Muscle layer of colon (tissue), 2 donors: ENCODE measurements around the gene MINAR1.

ENCODE experiments used
- H3K27ac ChIP-seq: one replicate; pipeline ENCODE4 v1.7.0; 2013; ENCODE audit warnings: low read depth, mild to moderate bottlenecking, low read length, moderate library complexity
- H3K27me3 ChIP-seq, 2 donors: one replicate each; pipeline ENCODE4 v1.7.0; 2013; ENCODE audit warnings: low read length in 2 of 2, mild to moderate bottlenecking in 2 of 2; ENCODE audit not compliant: insufficient read depth in 2 of 2, control insufficient read depth in 1 of 2
- H3K36me3 ChIP-seq: one replicate; pipeline ENCODE4 v1.7.0; 2013; ENCODE audit warnings: mild to moderate bottlenecking, low read length; ENCODE audit not compliant: insufficient read depth
- H3K4me1 ChIP-seq: one replicate; pipeline ENCODE4 v1.7.0; 2013; ENCODE audit warnings: mild to moderate bottlenecking, low read length; ENCODE audit not compliant: insufficient read depth
- H3K4me3 ChIP-seq, 2 donors: one replicate each; pipeline ENCODE4 v1.7.0; 2013; ENCODE audit warnings: low read length in 2 of 2, low read depth in 1 of 2, mild to moderate bottlenecking in 1 of 2, moderate library complexity in 1 of 2
- H3K9ac ChIP-seq: one replicate; pipeline ENCODE4 v1.7.0; 2013; ENCODE audit warnings: low read length
- H3K9me3 ChIP-seq: one replicate; pipeline ENCODE4 v1.7.0; 2013; ENCODE audit warnings: mild to moderate bottlenecking, low read length
- donor health status: abdominal sarcoma.
- donor health status: Adenocarcinoma of cecum.

Gene MINAR1

DNA sequence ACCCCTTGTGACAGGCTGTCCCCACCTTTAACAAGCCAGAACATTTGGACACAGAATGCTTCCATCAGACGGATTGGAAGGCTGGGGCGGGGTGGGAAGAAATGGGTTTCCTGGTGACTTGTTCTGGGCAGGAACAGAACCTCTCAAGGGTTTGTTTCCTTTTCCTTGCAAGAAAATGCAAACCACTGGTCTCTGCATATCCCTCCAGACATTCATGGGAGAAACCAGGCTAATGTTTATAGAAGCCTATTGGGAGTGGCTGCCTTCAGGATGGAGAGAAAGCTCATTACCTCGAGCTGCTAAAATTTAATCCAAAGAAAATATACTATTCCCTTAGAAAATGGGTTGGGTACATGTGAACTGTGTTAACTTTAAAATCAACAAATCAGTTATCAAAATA, 21.9 kb downstream of the MINAR1 start:
- Histone ChIP-seq H3K9ac (no peak overlapping the region), H3K4me1 (no peaks in the 10 kb centered on the region), H3K36me3 (no peaks in the 10 kb centered on the region)

DNA sequence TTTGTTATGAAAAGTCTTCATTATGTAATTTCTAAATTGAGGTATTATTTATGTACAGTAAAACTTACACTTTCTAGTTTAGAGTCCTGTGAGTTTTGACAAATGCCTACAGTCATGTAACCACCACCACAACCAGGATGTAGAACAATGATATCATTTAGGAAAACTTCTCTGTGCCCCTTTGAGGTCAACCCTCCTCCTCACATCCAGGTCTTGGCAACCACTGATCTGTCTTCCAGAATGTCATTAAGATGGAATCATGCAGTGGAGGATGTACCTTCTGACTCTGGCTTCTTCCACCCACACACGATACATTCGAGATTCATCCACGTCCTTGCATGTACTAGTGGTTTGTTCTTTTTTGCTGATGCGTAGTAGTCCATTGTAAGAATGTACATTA, 23.2 kb downstream of the MINAR1 start:
- no peaks in the 10 kb centered on the region for H3K9me3 ChIP-seq
- H3K9ac ChIP-seq = no peak overlapping the region
- H3K4me3 ChIP-seq = no peak overlapping the region
- no peaks in the 10 kb centered on the region for H3K27me3 ChIP-seq
- no peak overlapping the region for H3K27ac ChIP-seq
- no peaks in the 10 kb centered on the region for H3K36me3 ChIP-seq
- H3K4me1 ChIP-seq = no peaks in the 10 kb centered on the region

More for the DNA sequence above, 21.9 kb downstream of the MINAR1 start:
- Histone ChIP-seq H3K27ac (no peak overlapping the region), H3K27me3 (peaks cover 5% of the 10 kb centered on the region in 2 donors), H3K4me3 (no peak overlapping the region), H3K9me3 (no peaks in the 10 kb centered on the region)

DNA sequence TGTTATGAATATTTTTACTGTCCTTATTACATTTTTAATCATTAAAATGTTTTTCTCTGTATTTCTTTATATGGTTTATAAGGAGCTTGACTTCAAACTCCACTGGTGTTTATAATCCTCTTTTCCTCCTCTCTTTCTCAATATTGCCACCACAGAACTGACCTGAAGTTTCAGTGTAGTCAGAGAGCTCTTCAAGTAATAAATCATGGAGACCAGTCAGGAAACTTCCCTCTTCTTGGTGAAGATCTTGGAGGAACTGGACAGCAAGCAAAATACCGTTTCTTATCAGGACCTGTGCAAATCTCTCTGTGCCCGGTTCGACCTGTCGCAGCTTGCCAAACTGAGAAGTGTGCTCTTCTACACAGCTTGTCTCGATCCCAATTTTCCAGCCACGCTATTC, 23.8 kb downstream of the MINAR1 start:
- no peak overlapping the region for H3K4me3 ChIP-seq
- no peaks in the 10 kb centered on the region for H3K36me3 ChIP-seq
- no peaks in the 10 kb centered on the region for H3K4me1 ChIP-seq
- no peak overlapping the region for H3K9ac ChIP-seq
- H3K27ac ChIP-seq = no peak overlapping the region
- H3K9me3 ChIP-seq = no peaks in the 10 kb centered on the region
- no peaks in the 10 kb centered on the region for H3K27me3 ChIP-seq

DNA sequence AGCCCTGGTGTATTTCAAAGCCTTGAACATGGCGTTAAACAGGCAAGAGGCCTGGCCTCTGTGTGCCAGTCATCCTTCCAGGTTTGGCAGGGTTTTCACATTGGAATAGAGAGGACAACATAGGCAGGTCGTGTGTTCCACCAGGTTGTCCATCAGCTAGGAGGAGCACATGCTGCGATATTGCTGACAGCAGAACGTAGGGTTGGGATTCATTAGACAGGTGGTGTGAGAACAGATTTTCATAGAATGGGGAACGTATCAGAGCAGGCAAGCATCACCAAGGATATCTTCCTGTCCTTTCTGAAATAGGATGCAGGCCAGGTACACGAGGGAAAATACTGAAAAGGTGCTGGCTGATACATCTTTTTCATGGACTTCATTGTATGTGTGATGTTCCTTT, 26.4 kb downstream of the MINAR1 start:
- no peaks in the 10 kb centered on the region for H3K27me3 ChIP-seq
- no peak overlapping the region for H3K4me3 ChIP-seq
- no peaks in the 10 kb centered on the region for H3K9me3 ChIP-seq
- H3K4me1 ChIP-seq = no peaks in the 10 kb centered on the region
- no peak overlapping the region for H3K27ac ChIP-seq
- no peak overlapping the region for H3K9ac ChIP-seq
- H3K36me3 ChIP-seq = no peaks in the 10 kb centered on the region

DNA sequence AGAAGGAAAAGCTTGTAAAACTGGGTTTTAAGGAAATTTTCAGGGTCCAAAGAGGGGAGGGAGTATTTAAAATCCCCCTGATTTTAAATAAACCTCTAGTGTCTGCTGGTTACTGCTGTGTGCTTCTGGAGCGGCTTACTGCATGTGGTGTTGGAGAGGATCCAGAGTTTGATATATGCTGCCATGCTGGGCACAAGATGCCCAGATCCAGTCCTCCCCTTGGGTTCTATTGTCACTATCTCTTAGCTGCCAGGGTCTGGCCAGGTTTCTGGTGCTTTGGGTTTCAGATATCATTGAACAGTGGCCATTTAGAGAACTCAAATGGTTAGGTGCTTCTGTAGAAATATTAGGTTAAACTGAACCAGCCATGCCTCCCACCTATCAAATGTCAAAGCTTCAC, 27.5 kb downstream of the MINAR1 start:
- Histone ChIP-seq H3K4me1 (no peaks in the 10 kb centered on the region), H3K9me3 (no peaks in the 10 kb centered on the region), H3K9ac (no peak overlapping the region), H3K4me3 (no peak overlapping the region), H3K27me3 (no peaks in the 10 kb centered on the region), H3K36me3 (no peaks in the 10 kb centered on the region), H3K27ac (no peak overlapping the region)

DNA sequence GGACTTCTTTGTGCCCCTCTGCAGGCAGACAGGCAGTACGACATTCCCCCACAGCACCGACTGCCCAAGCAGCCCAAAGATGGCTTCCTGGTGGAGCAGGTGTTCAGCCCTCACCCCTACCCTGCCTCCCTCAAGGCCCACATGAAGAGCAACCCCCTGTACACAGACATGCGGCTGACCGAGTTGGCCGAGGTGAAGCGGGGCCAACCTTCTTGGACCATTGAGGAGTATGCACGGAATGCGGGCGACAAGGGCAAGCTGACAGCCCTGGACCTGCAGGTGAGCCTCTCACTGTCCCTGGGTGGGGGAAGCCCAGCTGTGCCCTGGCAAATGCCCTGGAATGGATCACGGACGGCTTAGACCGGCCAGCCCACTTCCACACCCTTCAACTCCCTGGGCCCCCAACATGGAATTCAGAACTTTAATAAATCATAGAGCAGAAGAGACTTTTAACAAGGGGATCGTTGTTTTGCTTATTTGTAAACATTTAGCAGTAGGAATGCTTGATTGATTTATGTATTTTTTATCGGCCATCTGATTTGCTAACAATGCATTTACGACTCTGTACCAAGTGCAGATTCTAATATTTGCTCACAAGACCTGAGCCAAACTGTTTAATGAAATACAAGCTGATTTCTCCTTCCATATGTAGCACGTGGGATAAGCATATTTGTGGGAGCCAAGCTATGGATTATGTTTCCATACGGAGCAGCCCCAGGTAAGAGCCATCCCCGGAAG, 31.1 kb downstream of the MINAR1 start:
- H3K27ac ChIP-seq = no peak overlapping the region
- H3K27me3 ChIP-seq = no peaks in the 10 kb centered on the region
- no peak overlapping the region for H3K9ac ChIP-seq
- H3K9me3 ChIP-seq = no peaks in the 10 kb centered on the region
- no peak overlapping the region for H3K4me3 ChIP-seq
- H3K4me1 ChIP-seq = no peaks in the 10 kb centered on the region
- H3K36me3 ChIP-seq = no peaks in the 10 kb centered on the region

DNA sequence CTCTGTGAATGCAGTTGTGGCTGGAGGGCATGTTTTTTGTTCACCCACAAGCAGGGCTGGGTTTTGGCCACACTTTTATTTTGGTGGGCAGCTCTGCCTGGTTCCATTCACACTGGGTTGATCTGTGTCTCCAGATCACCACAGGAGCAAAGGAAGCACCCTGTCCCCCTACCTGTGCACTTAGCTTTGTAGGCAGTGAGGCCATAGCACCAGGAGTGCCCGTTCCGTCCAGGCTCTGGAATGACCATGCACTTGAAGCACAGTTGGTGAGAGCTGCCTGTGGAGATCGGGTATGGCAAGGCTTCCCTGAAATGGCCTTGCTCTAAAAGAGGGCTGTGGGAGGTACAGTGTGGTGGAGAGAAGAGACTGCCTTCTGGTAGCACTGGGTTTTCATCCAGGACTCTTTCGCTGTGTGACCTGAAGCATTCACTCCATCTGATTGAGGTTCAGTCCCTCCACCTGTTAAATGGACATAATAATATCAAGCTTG, 31.7 kb downstream of the MINAR1 start:
- Histone ChIP-seq H3K9ac (no peak overlapping the region), H3K27ac (no peak overlapping the region), H3K4me1 (no peaks in the 10 kb centered on the region), H3K36me3 (no peaks in the 10 kb centered on the region), H3K27me3 (no peaks in the 10 kb centered on the region), H3K4me3 (no peak overlapping the region), H3K9me3 (no peaks in the 10 kb centered on the region)

DNA sequence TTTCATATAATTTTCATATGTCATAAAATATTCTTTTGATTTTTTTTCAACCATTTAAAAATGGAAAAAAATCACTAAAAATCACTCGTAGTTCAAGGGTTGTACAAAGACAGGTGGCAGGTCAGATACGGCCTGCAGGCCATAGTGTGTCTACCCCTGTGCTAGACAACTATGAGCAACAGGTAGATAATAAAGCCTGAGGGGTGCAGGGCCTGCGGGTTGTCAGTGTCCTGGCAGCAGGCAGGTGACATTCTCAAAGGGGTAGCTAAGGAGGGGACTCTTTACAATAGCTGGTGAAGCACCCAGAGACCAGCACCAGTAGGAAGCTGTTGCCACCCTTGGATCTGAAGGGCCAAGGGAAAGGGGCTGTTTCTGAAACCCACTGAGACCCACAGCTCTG, 34.4 kb downstream of the MINAR1 start:
- no peaks in the 10 kb centered on the region for H3K9me3 ChIP-seq
- H3K36me3 ChIP-seq = no peaks in the 10 kb centered on the region
- no peaks in the 10 kb centered on the region for H3K27me3 ChIP-seq
- H3K4me1 ChIP-seq = no peaks in the 10 kb centered on the region
- no peak overlapping the region for H3K9ac ChIP-seq
- no peak overlapping the region for H3K27ac ChIP-seq
- no peak overlapping the region for H3K4me3 ChIP-seq

DNA sequence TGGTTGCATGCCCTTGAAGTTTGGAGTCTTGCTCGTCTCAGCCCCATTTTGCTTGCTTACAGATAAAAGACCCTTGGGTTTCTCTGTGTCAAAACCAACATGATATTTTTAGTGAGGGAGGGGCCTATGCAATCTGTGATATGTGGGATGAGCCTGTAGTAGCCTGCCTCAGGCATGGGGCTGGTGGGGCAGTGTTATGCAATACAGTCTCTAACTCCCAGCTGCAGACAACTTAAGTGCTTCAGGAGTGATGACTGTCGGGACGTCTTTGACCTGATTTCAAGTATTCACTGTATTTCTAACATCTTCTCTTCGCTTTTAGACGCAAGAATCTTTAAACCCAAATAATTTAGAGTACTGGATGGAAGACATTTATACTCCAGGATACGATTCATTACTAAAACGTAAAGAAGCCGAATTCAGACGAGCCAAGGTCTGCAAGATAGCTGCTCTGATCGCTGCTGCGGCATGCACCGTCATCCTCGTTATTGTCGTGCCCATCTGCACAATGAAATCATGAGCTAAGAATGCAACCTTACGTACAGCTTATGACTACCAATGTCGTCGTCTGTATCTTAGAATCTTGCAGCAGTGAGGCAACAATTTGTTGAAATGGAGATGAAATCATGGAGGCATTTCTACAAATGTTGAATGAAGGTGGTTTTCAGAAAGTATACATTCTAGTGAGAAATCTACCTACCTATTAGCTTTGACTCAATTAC, 35.9 kb downstream of the MINAR1 start:
- no peaks in the 10 kb centered on the region for H3K36me3 ChIP-seq
- H3K27ac ChIP-seq = no peak overlapping the region
- H3K4me3 ChIP-seq = no peak overlapping the region
- H3K9me3 ChIP-seq = no peaks in the 10 kb centered on the region
- no peak overlapping the region for H3K9ac ChIP-seq
- H3K27me3 ChIP-seq = no peaks in the 10 kb centered on the region
- no peaks in the 10 kb centered on the region for H3K4me1 ChIP-seq

DNA sequence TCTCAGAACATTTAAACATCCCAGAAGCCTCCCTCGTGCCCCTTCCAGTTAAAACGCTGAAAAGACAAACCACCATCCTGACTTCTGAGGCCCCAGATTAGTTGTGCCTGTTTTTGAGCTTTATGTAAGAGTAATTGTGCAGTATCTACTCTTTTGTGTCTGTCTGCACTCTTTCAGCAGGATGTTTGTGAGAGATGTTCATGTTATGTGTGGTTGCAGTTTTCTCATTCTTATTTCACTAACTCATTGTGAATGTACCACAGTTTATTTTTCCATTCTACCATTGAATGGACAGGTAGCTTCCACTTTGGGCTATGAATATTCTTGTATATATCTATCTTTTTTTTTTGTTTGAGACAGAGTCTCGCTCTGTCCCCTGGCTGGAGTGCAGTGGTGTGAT, 40.3 kb downstream of the MINAR1 start:
- Histone ChIP-seq H3K9ac (no peak overlapping the region), H3K4me3 (no peak overlapping the region), H3K27ac (no peak overlapping the region), H3K9me3 (no peaks in the 10 kb centered on the region), H3K27me3 (no peaks in the 10 kb centered on the region), H3K4me1 (no peaks in the 10 kb centered on the region), H3K36me3 (no peaks in the 10 kb centered on the region)

DNA sequence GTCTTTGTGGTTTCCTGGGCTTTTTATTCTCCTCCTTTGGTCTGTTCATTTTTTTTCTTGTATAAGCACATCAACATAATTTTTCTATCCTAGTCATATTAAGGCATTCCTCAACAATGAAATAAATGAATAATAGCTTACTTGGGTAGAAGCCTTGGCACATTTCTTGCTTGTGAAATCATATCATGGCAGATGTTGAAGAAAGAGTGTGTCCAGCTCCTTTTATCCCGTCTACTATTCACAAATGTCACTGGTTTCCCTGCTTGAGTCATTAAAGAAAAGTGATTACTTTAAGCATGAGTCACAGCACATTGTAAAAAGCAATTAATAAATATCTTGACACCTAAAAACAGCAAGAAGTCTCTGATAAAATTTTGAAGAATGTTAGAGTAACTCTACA, 42.1 kb downstream of the MINAR1 start:
- H3K9me3 ChIP-seq = no peaks in the 10 kb centered on the region
- H3K27me3 ChIP-seq = no peaks in the 10 kb centered on the region
- no peak overlapping the region for H3K9ac ChIP-seq
- no peaks in the 10 kb centered on the region for H3K4me1 ChIP-seq
- no peak overlapping the region for H3K4me3 ChIP-seq
- no peak overlapping the region for H3K27ac ChIP-seq
- no peaks in the 10 kb centered on the region for H3K36me3 ChIP-seq

DNA sequence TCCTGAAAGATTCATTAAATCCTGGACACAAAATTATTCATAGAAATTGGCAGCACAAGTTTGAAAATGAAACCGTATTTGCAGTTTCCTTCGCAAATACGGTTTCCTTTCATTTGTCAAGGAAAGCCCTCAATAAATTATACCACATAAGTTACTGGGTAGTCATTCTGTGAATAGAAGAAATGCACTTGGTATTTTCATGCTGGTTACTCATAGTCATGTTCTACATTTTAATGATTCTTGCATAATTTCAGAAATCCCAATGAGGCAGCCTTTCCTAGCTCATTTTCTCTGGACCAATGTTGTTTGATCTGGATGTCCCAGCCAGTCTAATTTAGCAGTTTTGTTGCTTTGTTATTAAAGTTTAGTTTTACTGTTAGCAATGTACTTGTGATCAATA, 43.2 kb downstream of the MINAR1 start:
- Histone ChIP-seq H3K4me3 (no peak overlapping the region), H3K9me3 (no peaks in the 10 kb centered on the region), H3K27ac (no peak overlapping the region), H3K9ac (no peak overlapping the region), H3K27me3 (no peaks in the 10 kb centered on the region), H3K36me3 (no peaks in the 10 kb centered on the region), H3K4me1 (no peaks in the 10 kb centered on the region)
